H1 (cell line): Measurements from ENCODE around the gene MYH7.

Experiments used
- EZH2 ChIP-seq: fragments of 200-600 bp; sonication (generic); IDR thresholded peaks from 2 replicates; pipeline ENCODE4 v1.7.1; 2012; ENCODE audit warnings: low read depth, mild to moderate bottlenecking, moderate library complexity, low read length, inconsistent platforms; ENCODE audit not compliant: severe bottlenecking
- RAD21 ChIP-seq, 2 experiments: IDR thresholded peaks in 1 of 2; conservative IDR thresholded peaks in 1 of 2; 2 replicates each; pipeline ENCODE4 v1.6.1; 2011; ENCODE audit warnings: low read depth in 2 of 2, low read length in 2 of 2, improper control_type of control experiment in 1 of 2, inconsistent platforms in 1 of 2, mild to moderate bottlenecking in 1 of 2, moderate library complexity in 1 of 2
- SIN3A ChIP-seq, 2 experiments: IDR thresholded peaks in 1 of 2; conservative IDR thresholded peaks in 1 of 2; 2 replicates each; pipeline ENCODE4 v1.6.1; 2011 to 2012; ENCODE audit warnings: low read length in 2 of 2, improper control_type of control experiment in 1 of 2, low read depth in 1 of 2, mild to moderate bottlenecking in 1 of 2
- SRF ChIP-seq: IDR thresholded peaks from 2 replicates; pipeline ENCODE4 v1.6.1; 2011; ENCODE audit warnings: mild to moderate bottlenecking, low read depth, low read length, moderate library complexity
- TEAD4 ChIP-seq: IDR thresholded peaks from 2 replicates; pipeline ENCODE4 v1.6.1; 2012; ENCODE audit warnings: low read depth, low read length, inconsistent platforms, mixed read lengths

- no peak for TF ChIP-seq TEAD4
- TF ChIP-seq EZH2 = no peak
- no peak for TF ChIP-seq RAD21 (IDR thresholded peaks at IDR 0.05 in 1 of 2, conservative IDR thresholded peaks at IDR 0.05 in 1 of 2; ENCODE audit: low read depth in 2 of 2, low read length in 2 of 2)
- TF ChIP-seq SRF = no peak
- TF ChIP-seq SIN3A (conservative IDR thresholded peaks at IDR 0.05 in 1 of 2, IDR thresholded peaks at IDR 0.05 in 1 of 2; ENCODE audit: low read depth in 1 of 2, low read length in 2 of 2) = no peak
These were observed 58.3 kb downstream of the MYH7 start for GRCh38 chr14:23377198-23377550.
